Caco-2 (cell line): ENCODE measurements around the gene NOP16. TPM values are rescaled to one million over a fixed set of nuclear protein-coding genes. Genes with fewer than 3 reads are reported as not detected.

Source experiments
- BruUV-seq: library from RNA; stranded (reverse); fragments of 400-500 nt; replicated peaks from 2 replicates; lab custom pipeline; 2021; lab: Mats Ljungman, UMichigan
- CTCF ChIA-PET: fragments of 300-600 bp; sonication (Branson Sonifier 250); formaldehyde crosslinking; loops from one replicate; lab custom pipeline; 2022; ENCODE audit warnings: antibody characterized with exemption; lab: Charles Lee
- POLR2A ChIA-PET: fragments of 300-600 bp; sonication (Branson Sonifier 250); formaldehyde crosslinking; loops from one replicate; lab custom pipeline; 2022; ENCODE audit warnings: antibody characterized with exemption; lab: Charles Lee
- DNase-seq, 2 experiments: peaks; one replicate each; pipeline versions ENCODE4 v3.0.0 to v3.0.0-alpha.2; 2020 to 2022
- H3K27me3 ChIP-seq: replicated peaks from 2 replicates; pipeline ENCODE4 v1.6.0; 2011; ENCODE audit warnings: low read length; ENCODE audit not compliant: control insufficient read depth, insufficient read depth
- H3K36me3 ChIP-seq: 2 replicates; pipeline ENCODE4 v1.5.1; 2011; ENCODE audit warnings: low read length; ENCODE audit not compliant: control insufficient read depth, insufficient read depth
- H3K4me1 ChIP-seq: fragments of 250-450 bp; sonication (Bioruptor Pico); 2 replicates; pipeline ENCODE4 v1.5.1; 2020; ENCODE audit warnings: mild to moderate bottlenecking
- H3K4me3 ChIP-seq: 2 replicates; pipeline ENCODE4 v1.5.1; 2011; ENCODE audit warnings: low read depth, mild to moderate bottlenecking, control low read depth, low read length
- H3K9me3 ChIP-seq: fragments of 250-450 bp; sonication (Bioruptor Pico); 2 replicates; pipeline ENCODE4 v1.5.1; 2020; ENCODE audit warnings: mild to moderate bottlenecking, moderate library complexity
- H3K27ac Mint-ChIP-seq: one replicate; pipeline ENCODE4 v1.8.0; 2022; ENCODE audit warnings: mixed read lengths; ENCODE audit not compliant: unreplicated experiment
- H3K27me3 Mint-ChIP-seq: one replicate; pipeline ENCODE4 v1.8.0; 2022; ENCODE audit warnings: mixed read lengths; ENCODE audit not compliant: insufficient read depth, unreplicated experiment
- H3K36me3 Mint-ChIP-seq: one replicate; pipeline ENCODE4 v1.8.0; 2022; ENCODE audit warnings: mild to moderate bottlenecking, mixed read lengths; ENCODE audit not compliant: insufficient read depth, unreplicated experiment
- H3K4me1 Mint-ChIP-seq: one replicate; pipeline ENCODE4 v1.8.0; 2022; ENCODE audit warnings: low read depth, mixed read lengths; ENCODE audit not compliant: unreplicated experiment
- H3K4me3 Mint-ChIP-seq: one replicate; pipeline ENCODE4 v1.8.0; 2022; ENCODE audit warnings: mild to moderate bottlenecking, moderate library complexity, mixed read lengths; ENCODE audit not compliant: unreplicated experiment
- H3K9me3 Mint-ChIP-seq: one replicate; pipeline ENCODE4 v1.8.0; 2022; ENCODE audit warnings: mixed read lengths; ENCODE audit not compliant: unreplicated experiment
- CTCF ChIP-seq, 2 experiments: fragments of 200-600 bp in 1 of 2; IDR thresholded peaks; 1 replicate in 1 of 2; 2 replicates in 1 of 2; pipeline versions ENCODE4 v1.5.1 to v1.8.0; 2011 to 2022; ENCODE audit warnings: antibody characterized with exemption in 1 of 2, control low read depth in 1 of 2, inconsistent platforms in 1 of 2, low read depth in 1 of 2, low read length in 1 of 2, mild to moderate bottlenecking in 1 of 2, moderate library complexity in 1 of 2; ENCODE audit not compliant: insufficient read depth in 1 of 2, severe bottlenecking in 1 of 2, unreplicated experiment in 1 of 2
- intact Hi-C: fragments of 100-400 bp; cut with micrococcal nuclease; formaldehyde crosslinking; loops from one replicate; pipeline ENCODE4 v1.10.0; 2022; ENCODE audit not compliant: unreplicated experiment
- total RNA-seq: library from RNA; stranded (reverse); gene quantifications from 2 replicates; pipeline ENCODE4 v1.2.3, GENCODE V29; 2022

NOP16 gene
- total RNA-seq, 1 experiment from 2014 or later = 48.0 TPM

GRCh38 chr5:176379881-176380280 lies 8.5 kb downstream of the NOP16 start:
- no peak overlapping the region for H3K27ac Mint-ChIP-seq
- ChIA-PET CTCF (no interaction called here), POLR2A (no interaction called here)
- no peaks in the 10 kb centered on the region for H3K4me1 Mint-ChIP-seq
- DNase-seq = no peak
- no peak overlapping the region for H3K4me3 ChIP-seq
- no peaks in the 10 kb centered on the region for H3K9me3 Mint-ChIP-seq
- no peaks in the 10 kb centered on the region for H3K27me3 Mint-ChIP-seq
- no peaks in the 10 kb centered on the region for H3K4me1 ChIP-seq
- peaks cover 31% of the 10 kb centered on the region for H3K36me3 Mint-ChIP-seq
- H3K9me3 ChIP-seq = no peaks in the 10 kb centered on the region
- no peak overlapping the region for H3K4me3 Mint-ChIP-seq
- intact Hi-C loops = no loop called here
- H3K27me3 ChIP-seq = no peaks in the 10 kb centered on the region
- H3K36me3 ChIP-seq = no peaks in the 10 kb centered on the region
- BruUV-seq = no TSS peak
- TF ChIP-seq CTCF (IDR thresholded peaks at IDR 0.05; ENCODE audit: insufficient read depth in 1 of 2, low read depth in 1 of 2, low read length in 1 of 2, severe bottlenecking in 1 of 2, unreplicated experiment in 1 of 2) = no peak

- H3K27me3 Mint-ChIP-seq = no peaks in the 10 kb centered on the region
- no peaks in the 10 kb centered on the region for H3K27me3 ChIP-seq
- DNase-seq = no peak
- no peaks in the 10 kb centered on the region for H3K9me3 ChIP-seq
- intact Hi-C loops = no loop called here
- TF ChIP-seq CTCF (IDR thresholded peaks at IDR 0.05; ENCODE audit: insufficient read depth in 1 of 2, low read depth in 1 of 2, low read length in 1 of 2, severe bottlenecking in 1 of 2, unreplicated experiment in 1 of 2) = no peak
- BruUV-seq = no TSS peak
- H3K27ac Mint-ChIP-seq = no peak overlapping the region
- no peak overlapping the region for H3K4me3 ChIP-seq
- POLR2A ChIA-PET = no interaction called here
- H3K9me3 Mint-ChIP-seq = no peaks in the 10 kb centered on the region
- H3K4me1 Mint-ChIP-seq = no peaks in the 10 kb centered on the region
- no peak overlapping the region for H3K4me3 Mint-ChIP-seq
- H3K36me3 ChIP-seq = no peaks in the 10 kb centered on the region
- H3K4me1 ChIP-seq = no peaks in the 10 kb centered on the region
- peaks cover under 1% of the 10 kb centered on the region for H3K36me3 Mint-ChIP-seq
- CTCF ChIA-PET = no interaction called here
Observed at GRCh38 chr5:176373100-176373818, 15.1 kb downstream of the NOP16 start.

GRCh38 chr5:176371621-176372539 lies 16.5 kb downstream of the NOP16 start:
- TF ChIP-seq CTCF (IDR thresholded peaks at IDR 0.05; ENCODE audit: insufficient read depth in 1 of 2, low read depth in 1 of 2, low read length in 1 of 2, severe bottlenecking in 1 of 2, unreplicated experiment in 1 of 2) = no peak
- Mint-ChIP-seq H3K4me1 (no peaks in the 10 kb centered on the region), H3K4me3 (no peak overlapping the region), H3K36me3 (peaks cover 5% of the 10 kb centered on the region), H3K27ac (peak overlapping the region; percentile 35), H3K9me3 (no peaks in the 10 kb centered on the region), H3K27me3 (no peaks in the 10 kb centered on the region)
- BruUV-seq = no TSS peak
- ChIA-PET CTCF (no interaction called here), POLR2A (no interaction called here)
- Histone ChIP-seq H3K4me3 (no peak overlapping the region), H3K4me1 (no peaks in the 10 kb centered on the region), H3K9me3 (no peaks in the 10 kb centered on the region), H3K27me3 (no peaks in the 10 kb centered on the region), H3K36me3 (no peaks in the 10 kb centered on the region)
- no peak for DNase-seq
- intact Hi-C loops = no loop called here
